Neutrophil (primary cell): Measurements from ENCODE around the gene PKIB.
"Not testable (repeated sequence)": the region's sequence is repeated elsewhere in the genome, so short reads cannot be mapped to it uniquely, and the experiment has no call there.

Experiments used
- H3K27ac ChIP-seq: fragments of 200-600 bp; sonication (generic); 2 replicates; pipeline ENCODE4 v1.5.1; 2016; ENCODE audit warnings: mild to moderate bottlenecking, moderate library complexity
- H3K27me3 ChIP-seq: fragments of 200-600 bp; sonication (generic); 2 replicates; pipeline ENCODE4 v1.6.0; 2016; ENCODE audit warnings: mild to moderate bottlenecking
- H3K36me3 ChIP-seq: fragments of 200-600 bp; sonication (generic); 2 replicates; pipeline ENCODE4 v1.5.1; 2017
- H3K4me1 ChIP-seq, 2 experiments: fragments of 200-600 bp in 1 of 2; sonication (generic) in 1 of 2; 1 replicate in 1 of 2; 2 replicates in 1 of 2; pipeline versions ENCODE4 v1.5.1 to v1.6.1; 2013 to 2016; ENCODE audit warnings: low read depth in 1 of 2, low read length in 1 of 2, mild to moderate bottlenecking in 1 of 2, moderate library complexity in 1 of 2; ENCODE audit not compliant: control insufficient read depth in 1 of 2, insufficient read depth in 1 of 2
- H3K4me3 ChIP-seq, 2 experiments: fragments of 200-600 bp in 1 of 2; sonication (generic) in 1 of 2; 1 replicate in 1 of 2; 2 replicates in 1 of 2; pipeline ENCODE4 v1.5.1; 2013 to 2016; ENCODE audit warnings: low read depth in 1 of 2, low read length in 1 of 2, mild to moderate bottlenecking in 1 of 2, moderate library complexity in 1 of 2
- H3K9me3 ChIP-seq: fragments of 200-600 bp; sonication (generic); 2 replicates; pipeline ENCODE4 v1.5.1; 2016
- TF ChIP-seq, protein P1 (sequence below): fragments of 200-600 bp; sonication (generic); IDR thresholded peaks from 2 replicates; pipeline ENCODE4 v1.5.1; 2016; ENCODE audit warnings: antibody characterized with exemption

The PKIB gene

DNA sequence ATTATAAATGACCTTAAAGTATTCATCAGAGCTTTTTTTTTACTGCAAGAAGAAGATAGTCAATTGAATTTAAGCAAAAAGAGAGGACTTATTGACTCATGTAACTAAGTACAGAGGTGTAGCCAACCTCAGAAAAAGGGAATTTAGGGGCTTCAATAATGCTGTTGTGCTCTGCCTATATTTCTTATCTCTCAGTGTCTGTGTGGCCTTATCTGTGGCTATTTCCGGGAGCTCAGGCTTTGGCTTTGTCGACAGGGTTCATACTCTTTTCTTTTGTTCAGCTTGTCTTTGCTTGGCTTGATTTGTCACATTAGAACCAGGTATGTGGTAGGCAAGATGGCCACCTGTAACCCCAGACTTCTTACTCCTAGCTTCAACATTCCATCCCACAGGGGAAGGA is 130.7 kb downstream of the PKIB start:
- TF ChIP-seq, protein P1, sequence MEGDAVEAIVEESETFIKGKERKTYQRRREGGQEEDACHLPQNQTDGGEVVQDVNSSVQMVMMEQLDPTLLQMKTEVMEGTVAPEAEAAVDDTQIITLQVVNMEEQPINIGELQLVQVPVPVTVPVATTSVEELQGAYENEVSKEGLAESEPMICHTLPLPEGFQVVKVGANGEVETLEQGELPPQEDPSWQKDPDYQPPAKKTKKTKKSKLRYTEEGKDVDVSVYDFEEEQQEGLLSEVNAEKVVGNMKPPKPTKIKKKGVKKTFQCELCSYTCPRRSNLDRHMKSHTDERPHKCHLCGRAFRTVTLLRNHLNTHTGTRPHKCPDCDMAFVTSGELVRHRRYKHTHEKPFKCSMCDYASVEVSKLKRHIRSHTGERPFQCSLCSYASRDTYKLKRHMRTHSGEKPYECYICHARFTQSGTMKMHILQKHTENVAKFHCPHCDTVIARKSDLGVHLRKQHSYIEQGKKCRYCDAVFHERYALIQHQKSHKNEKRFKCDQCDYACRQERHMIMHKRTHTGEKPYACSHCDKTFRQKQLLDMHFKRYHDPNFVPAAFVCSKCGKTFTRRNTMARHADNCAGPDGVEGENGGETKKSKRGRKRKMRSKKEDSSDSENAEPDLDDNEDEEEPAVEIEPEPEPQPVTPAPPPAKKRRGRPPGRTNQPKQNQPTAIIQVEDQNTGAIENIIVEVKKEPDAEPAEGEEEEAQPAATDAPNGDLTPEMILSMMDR = no peak
- H3K27me3 ChIP-seq = peaks cover 34% of the 10 kb centered on the region
- H3K9me3 ChIP-seq = no peaks in the 10 kb centered on the region
- no peaks in the 10 kb centered on the region for H3K4me1 ChIP-seq
- no peaks in the 10 kb centered on the region for H3K36me3 ChIP-seq
- no peak overlapping the region for H3K27ac ChIP-seq
- H3K4me3 ChIP-seq = no peak overlapping the region

DNA sequence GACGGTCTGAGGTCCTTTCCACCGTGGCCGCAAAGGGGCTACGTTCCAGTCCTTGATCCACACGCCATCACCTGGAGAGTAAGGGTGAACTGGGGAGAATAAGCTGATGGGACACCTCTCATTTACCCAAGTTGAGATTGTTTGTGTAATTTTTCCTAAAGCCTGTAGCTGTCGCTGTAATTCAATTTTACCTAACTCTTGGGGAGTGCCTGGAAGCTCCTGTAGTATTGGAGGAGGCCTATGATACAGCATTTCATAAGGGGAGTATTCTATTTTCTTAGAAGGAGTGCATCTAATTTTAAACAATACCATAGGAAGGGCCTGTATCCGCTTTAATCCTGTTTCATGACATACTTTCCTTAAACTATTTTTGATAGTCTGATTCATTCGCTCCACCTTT is 134.0 kb downstream of the PKIB start:
- peaks cover 14% of the 10 kb centered on the region for H3K27me3 ChIP-seq
- not testable (repeated sequence) for H3K9me3 ChIP-seq, H3K4me3 ChIP-seq, H3K27ac ChIP-seq, H3K36me3 ChIP-seq
- peaks cover 9 to 12% of the 10 kb centered on the region in 2 experiments for H3K4me1 ChIP-seq

GRCh38 chr6:122744856-122745255 is 134.7 kb downstream of the PKIB start:
- H3K9me3 ChIP-seq, H3K27ac ChIP-seq, H3K4me3 ChIP-seq, H3K36me3 ChIP-seq: not testable (repeated sequence)
- H3K4me1 ChIP-seq = peaks cover 14 to 18% of the 10 kb centered on the region in 2 experiments
- H3K27me3 ChIP-seq = peaks cover 12% of the 10 kb centered on the region

- no peaks in the 10 kb centered on the region for H3K27me3 ChIP-seq
- TF ChIP-seq, protein P1 = no peak
- H3K36me3 ChIP-seq = no peaks in the 10 kb centered on the region
- no peaks in the 10 kb centered on the region for H3K9me3 ChIP-seq
- H3K4me3 ChIP-seq = no peak overlapping the region
- no peak overlapping the region for H3K27ac ChIP-seq
- H3K4me1 ChIP-seq = peaks cover 26 to 36% of the 10 kb centered on the region in 2 experiments
These were observed 136.5 kb downstream of the PKIB start for GRCh38 chr6:122746688-122747087.

- Histone ChIP-seq H3K9me3 (no peaks in the 10 kb centered on the region), H3K27me3 (no peaks in the 10 kb centered on the region), H3K4me1 (peaks cover 33 to 45% of the 10 kb centered on the region in 2 experiments), H3K27ac (no peak overlapping the region), H3K36me3 (no peaks in the 10 kb centered on the region), H3K4me3 (no peak overlapping the region)
- TF ChIP-seq, protein P1 = no peak
These were observed 137.4 kb downstream of the PKIB start for GRCh38 chr6:122747573-122747972.

- H3K4me1 ChIP-seq = peaks cover 38 to 53% of the 10 kb centered on the region in 2 experiments
- H3K36me3 ChIP-seq, H3K27me3 ChIP-seq, H3K4me3 ChIP-seq, H3K9me3 ChIP-seq, H3K27ac ChIP-seq: not testable (repeated sequence)
These were observed 138.7 kb downstream of the PKIB start for GRCh38 chr6:122748945-122749344.

GRCh38 chr6:122749451-122750050 is 139.3 kb downstream of the PKIB start:
- Histone ChIP-seq H3K27ac (no peak overlapping the region), H3K4me1 (peaks cover 42 to 59% of the 10 kb centered on the region in 2 experiments)

More at GRCh38 chr6:122749451-122750050, 139.3 kb downstream of the PKIB start:
- Histone ChIP-seq H3K27me3 (no peaks in the 10 kb centered on the region), H3K9me3 (no peaks in the 10 kb centered on the region), H3K36me3 (no peaks in the 10 kb centered on the region), H3K4me3 (no peak overlapping the region)
- TF ChIP-seq, protein P1 = no peak
